ENCODE data around the gene PDE8B.

Gene PDE8B

DNA sequence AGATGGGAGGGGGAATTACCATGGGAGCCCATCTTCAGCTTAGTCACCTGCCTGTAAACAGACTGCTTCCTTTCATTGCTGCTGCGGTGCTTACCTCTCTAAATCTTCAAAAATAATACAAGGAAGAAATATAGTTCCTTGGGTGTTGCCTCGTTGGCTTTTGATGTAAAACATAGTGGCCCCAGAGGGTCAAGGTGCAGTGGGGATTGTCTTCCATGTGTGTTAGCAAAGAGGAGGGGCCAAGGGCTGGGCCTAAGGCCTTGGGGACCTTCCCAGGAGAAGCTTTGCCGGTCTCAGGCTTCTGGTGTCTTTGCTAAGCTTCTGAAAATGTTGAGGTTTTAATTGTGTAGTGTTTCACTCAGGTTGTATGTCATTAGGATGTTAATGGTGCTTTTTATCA lies 90.0 kb downstream of the PDE8B start:
- WGBS, 2 donors (ENCODE audit: extremely low coverage in 2 of 2, insufficient read length in 2 of 2, insufficient replicate concordance in 1 of 2) = no CpG with 5 or more reads among the region's 3 CpGs
- Histone ChIP-seq H4K8ac (ENCODE audit: low read depth, low read length) (no peak overlapping the region), H2BK15ac (ENCODE audit: low read length) (no peak overlapping the region), H2BK120ac (ENCODE audit: low read depth, low read length) (no peak overlapping the region), H3K4ac (ENCODE audit: low read length) (no peak overlapping the region), H3K14ac (ENCODE audit: low read length) (no peak overlapping the region), H3K36me3 (replicated peaks in 1 of 2; ENCODE audit: control insufficient read depth in 2 of 2, insufficient read depth in 2 of 2, low read length in 2 of 2) (no peaks in the 10 kb centered on the region), H3K79me1 (ENCODE audit: low read depth, low read length) (no peaks in the 10 kb centered on the region), H3K27me3 (ENCODE audit: control insufficient read depth in 3 of 3, insufficient read depth in 3 of 3, low read depth in 1 of 3, low read length in 3 of 3) (no peaks in the 10 kb centered on the region), H3K4me2 (ENCODE audit: insufficient read depth, low read length, poor library complexity, severe bottlenecking) (no peak overlapping the region), H3K4me1 (ENCODE audit: control insufficient read depth in 2 of 2, insufficient read depth in 1 of 2, low read depth in 1 of 2, low read length in 2 of 2) (peaks cover 0 to 4% of the 10 kb centered on the region in 2 donors), H2BK5ac (ENCODE audit: low read length) (no peak overlapping the region), H4K91ac (ENCODE audit: low read depth, low read length, poor library complexity) (no peak overlapping the region), H3K9ac (ENCODE audit: low read depth, low read length, poor library complexity) (no peak overlapping the region), H3K18ac (ENCODE audit: low read length) (no peak overlapping the region), H3K4me3 (ENCODE audit: low read length in 2 of 2) (no peak overlapping the region), H3K27ac (replicated peaks; ENCODE audit: low read length) (no peak overlapping the region), H2AFZ (ENCODE audit: low read length) (no peak overlapping the region), H2BK12ac (ENCODE audit: low read length) (no peak overlapping the region), H3K9me3 (replicated peaks in 1 of 2; ENCODE audit: control insufficient read depth in 2 of 2, insufficient read depth in 1 of 2, low read depth in 1 of 2, low read length in 2 of 2) (no peaks in the 10 kb centered on the region), H2AK5ac (ENCODE audit: low read depth, low read length) (no peak overlapping the region), H3K23ac (ENCODE audit: low read depth, low read length, poor library complexity) (no peak overlapping the region)
- DNase-seq (ENCODE audit: low spot score) = no peak

DNA sequence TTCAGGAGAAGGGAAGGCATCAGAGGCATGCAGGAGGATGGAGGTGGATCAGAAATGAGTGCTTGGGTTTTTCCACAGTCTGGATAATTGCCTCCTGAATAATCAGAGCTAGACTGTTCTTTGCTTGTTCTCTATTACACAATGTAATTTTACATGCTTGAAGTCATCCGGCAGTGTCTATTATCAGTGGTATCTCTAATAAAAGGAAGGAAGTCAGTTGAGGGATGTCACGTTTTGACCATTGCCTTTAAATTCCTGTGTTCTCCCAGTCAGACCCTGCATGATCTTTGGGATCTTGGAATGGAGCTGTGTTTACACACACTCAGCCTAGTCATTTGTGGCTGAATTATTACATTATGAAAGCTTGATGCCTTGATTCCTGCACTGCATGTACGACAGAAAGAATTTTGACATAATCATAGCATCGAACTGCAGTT lies 91.0 kb downstream of the PDE8B start:
- no peak overlapping the region for H3K4me3 ChIP-seq (ENCODE audit: low read length in 2 of 2)
- no peak overlapping the region for H2AK5ac ChIP-seq (ENCODE audit: low read depth, low read length)
- H3K27me3 ChIP-seq (ENCODE audit: control insufficient read depth in 3 of 3, insufficient read depth in 3 of 3, low read depth in 1 of 3, low read length in 3 of 3) = no peaks in the 10 kb centered on the region
- no peaks in the 10 kb centered on the region for H3K36me3 ChIP-seq (replicated peaks in 1 of 2; ENCODE audit: control insufficient read depth in 2 of 2, insufficient read depth in 2 of 2, low read length in 2 of 2)
- no peak overlapping the region for H3K14ac ChIP-seq (ENCODE audit: low read length)
- H2BK5ac ChIP-seq (ENCODE audit: low read length) = no peak overlapping the region
- H3K9me3 ChIP-seq (replicated peaks in 1 of 2; ENCODE audit: control insufficient read depth in 2 of 2, insufficient read depth in 1 of 2, low read depth in 1 of 2, low read length in 2 of 2) = no peaks in the 10 kb centered on the region
- H2BK120ac ChIP-seq (ENCODE audit: low read depth, low read length) = no peak overlapping the region
- H3K18ac ChIP-seq (ENCODE audit: low read length) = no peak overlapping the region
- no peak overlapping the region for H3K23ac ChIP-seq (ENCODE audit: low read depth, low read length, poor library complexity)
- no peak overlapping the region for H2BK12ac ChIP-seq (ENCODE audit: low read length)
- no peak overlapping the region for H2AFZ ChIP-seq (ENCODE audit: low read length)
- no peak overlapping the region for H3K27ac ChIP-seq (replicated peaks; ENCODE audit: low read length)
- no peak overlapping the region for H2BK15ac ChIP-seq (ENCODE audit: low read length)
- no peak overlapping the region for H3K9ac ChIP-seq (ENCODE audit: low read depth, low read length, poor library complexity)
- no CpG with 5 or more reads among the region's 4 CpGs for WGBS, 2 donors (ENCODE audit: extremely low coverage in 2 of 2, insufficient read length in 2 of 2, insufficient replicate concordance in 1 of 2)
- no peak overlapping the region for H3K4me2 ChIP-seq (ENCODE audit: insufficient read depth, low read length, poor library complexity, severe bottlenecking)
- H3K79me1 ChIP-seq (ENCODE audit: low read depth, low read length) = no peaks in the 10 kb centered on the region
- H4K91ac ChIP-seq (ENCODE audit: low read depth, low read length, poor library complexity) = no peak overlapping the region
- H4K8ac ChIP-seq (ENCODE audit: low read depth, low read length) = no peak overlapping the region
- DNase-seq (ENCODE audit: low spot score) = no peak
- H3K4ac ChIP-seq (ENCODE audit: low read length) = no peak overlapping the region
- peaks cover 0 to 4% of the 10 kb centered on the region in 2 donors for H3K4me1 ChIP-seq (ENCODE audit: control insufficient read depth in 2 of 2, insufficient read depth in 1 of 2, low read depth in 1 of 2, low read length in 2 of 2)

- Histone ChIP-seq H3K18ac (ENCODE audit: low read length) (peak overlapping the region; percentile 63), H4K8ac (ENCODE audit: low read depth, low read length) (no peak overlapping the region), H3K4me3 (ENCODE audit: low read length in 2 of 2) (no peak overlapping the region), H2AFZ (ENCODE audit: low read length) (no peak overlapping the region), H3K9ac (ENCODE audit: low read depth, low read length, poor library complexity) (no peak overlapping the region), H3K9me3 (replicated peaks in 1 of 2; ENCODE audit: control insufficient read depth in 2 of 2, insufficient read depth in 1 of 2, low read depth in 1 of 2, low read length in 2 of 2) (no peaks in the 10 kb centered on the region), H3K79me1 (ENCODE audit: low read depth, low read length) (no peaks in the 10 kb centered on the region), H3K14ac (ENCODE audit: low read length) (no peak overlapping the region), H2BK120ac (ENCODE audit: low read depth, low read length) (no peak overlapping the region), H3K4me2 (ENCODE audit: insufficient read depth, low read length, poor library complexity, severe bottlenecking) (no peak overlapping the region), H3K27me3 (ENCODE audit: control insufficient read depth in 3 of 3, insufficient read depth in 3 of 3, low read depth in 1 of 3, low read length in 3 of 3) (no peaks in the 10 kb centered on the region), H3K23ac (ENCODE audit: low read depth, low read length, poor library complexity) (peak overlapping the region; percentile 83), H2BK12ac (ENCODE audit: low read length) (no peak overlapping the region), H3K27ac (replicated peaks; ENCODE audit: low read length) (no peak overlapping the region), H3K4ac (ENCODE audit: low read length) (no peak overlapping the region), H2BK5ac (ENCODE audit: low read length) (no peak overlapping the region), H2AK5ac (ENCODE audit: low read depth, low read length) (no peak overlapping the region), H2BK15ac (ENCODE audit: low read length) (no peak overlapping the region), H3K4me1 (ENCODE audit: control insufficient read depth in 2 of 2, insufficient read depth in 1 of 2, low read depth in 1 of 2, low read length in 2 of 2) (peaks cover 0 to 4% of the 10 kb centered on the region in 2 donors), H3K36me3 (replicated peaks in 1 of 2; ENCODE audit: control insufficient read depth in 2 of 2, insufficient read depth in 2 of 2, low read length in 2 of 2) (no peaks in the 10 kb centered on the region), H4K91ac (ENCODE audit: low read depth, low read length, poor library complexity) (no peak overlapping the region)
- DNase-seq (ENCODE audit: low spot score) = no peak
- WGBS, 2 donors (ENCODE audit: extremely low coverage in 2 of 2, insufficient read length in 2 of 2, insufficient replicate concordance in 1 of 2) = no CpG with 5 or more reads among the region's 5 CpGs
Measured at GRCh38 chr5:77302247-77302646, 91.8 kb downstream of the PDE8B start.

DNA sequence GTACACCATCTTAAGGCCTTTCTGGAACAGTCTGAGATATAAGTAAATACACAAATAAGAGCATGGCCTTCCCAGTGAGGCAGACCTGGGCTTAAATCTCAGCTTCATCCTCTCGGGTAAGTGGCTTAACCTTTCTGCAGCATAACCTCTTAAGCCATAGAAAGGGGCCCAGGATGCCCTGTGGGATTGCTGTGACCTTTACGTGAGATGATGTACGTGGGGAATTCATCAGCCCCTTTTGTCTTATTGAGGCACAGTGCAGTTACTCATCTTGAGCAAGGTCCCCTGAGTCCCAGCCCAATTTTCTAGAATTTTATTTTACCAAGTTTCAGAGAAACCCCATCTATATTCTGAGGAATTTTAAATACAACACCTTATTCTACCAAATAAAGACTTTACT lies 92.2 kb downstream of the PDE8B start:
- Histone ChIP-seq H2BK5ac (ENCODE audit: low read length) (no peak overlapping the region), H2BK120ac (ENCODE audit: low read depth, low read length) (no peak overlapping the region), H3K79me1 (ENCODE audit: low read depth, low read length) (no peaks in the 10 kb centered on the region), H2BK12ac (ENCODE audit: low read length) (no peak overlapping the region), H3K9ac (ENCODE audit: low read depth, low read length, poor library complexity) (no peak overlapping the region), H3K27me3 (ENCODE audit: control insufficient read depth in 3 of 3, insufficient read depth in 3 of 3, low read depth in 1 of 3, low read length in 3 of 3) (no peaks in the 10 kb centered on the region), H3K14ac (ENCODE audit: low read length) (no peak overlapping the region), H3K9me3 (replicated peaks in 1 of 2; ENCODE audit: control insufficient read depth in 2 of 2, insufficient read depth in 1 of 2, low read depth in 1 of 2, low read length in 2 of 2) (no peaks in the 10 kb centered on the region), H2AK5ac (ENCODE audit: low read depth, low read length) (no peak overlapping the region), H3K4me3 (ENCODE audit: low read length in 2 of 2) (no peak overlapping the region), H2BK15ac (ENCODE audit: low read length) (no peak overlapping the region), H2AFZ (ENCODE audit: low read length) (no peak overlapping the region), H3K36me3 (replicated peaks in 1 of 2; ENCODE audit: control insufficient read depth in 2 of 2, insufficient read depth in 2 of 2, low read length in 2 of 2) (no peaks in the 10 kb centered on the region), H3K4me1 (ENCODE audit: control insufficient read depth in 2 of 2, insufficient read depth in 1 of 2, low read depth in 1 of 2, low read length in 2 of 2) (peaks cover 0 to 4% of the 10 kb centered on the region in 2 donors), H3K18ac (ENCODE audit: low read length) (no peak overlapping the region), H3K23ac (ENCODE audit: low read depth, low read length, poor library complexity) (no peak overlapping the region), H4K8ac (ENCODE audit: low read depth, low read length) (no peak overlapping the region), H4K91ac (ENCODE audit: low read depth, low read length, poor library complexity) (no peak overlapping the region), H3K4me2 (ENCODE audit: insufficient read depth, low read length, poor library complexity, severe bottlenecking) (no peak overlapping the region), H3K4ac (ENCODE audit: low read length) (no peak overlapping the region), H3K27ac (replicated peaks; ENCODE audit: low read length) (no peak overlapping the region)
- no CpG with 5 or more reads among the region's 3 CpGs for WGBS, 2 donors (ENCODE audit: extremely low coverage in 2 of 2, insufficient read length in 2 of 2, insufficient replicate concordance in 1 of 2)
- DNase-seq (ENCODE audit: low spot score) = no peak
